HEK293 (cell line): ENCODE data around the gene DNAJC11.

Source experiments
- CTCF ChIA-PET: fragments of 350-600 bp; formaldehyde crosslinking; extraction: SDS; loops from one replicate; lab custom pipeline; 2021; ENCODE audit warnings: antibody characterized with exemption; lab: Yijun Ruan, JAX
- POLR2A ChIA-PET: fragments of 300-600 bp; formaldehyde crosslinking; extraction: SDS; loops from one replicate; lab custom pipeline; 2020; ENCODE audit warnings: antibody characterized with exemption, inconsistent platforms; lab: Yijun Ruan, JAX
- H3K27ac ChIP-seq: fragments of 200-500 bp; sonication (Bioruptor generic); 2 replicates; pipeline ENCODE4 v1.5.1; 2014; ENCODE audit warnings: low read depth, low read length, control low read depth, inconsistent platforms; ENCODE audit errors: extremely low read depth
- H3K36me3 ChIP-seq, 2 experiments: fragments of 200-500 bp in 1 of 2; sonication (Bioruptor generic) in 1 of 2; 1 replicate in 1 of 2; 2 replicates in 1 of 2; pipeline ENCODE4 v1.5.1; 2014 to 2017; ENCODE audit warnings: inconsistent platforms in 2 of 2, low read length in 2 of 2; ENCODE audit not compliant: control insufficient read depth in 2 of 2, insufficient read depth in 1 of 2
- H3K4me1 ChIP-seq: fragments of 200-500 bp; sonication (Bioruptor generic); 2 replicates; pipeline ENCODE4 v1.5.1; 2014; ENCODE audit warnings: mild to moderate bottlenecking, low read length, inconsistent platforms; ENCODE audit not compliant: control insufficient read depth, insufficient read depth
- H3K4me3 ChIP-seq: 2 replicates; pipeline ENCODE4 v1.5.1; 2011; ENCODE audit warnings: low read depth, mild to moderate bottlenecking, control low read depth, low read length, moderate library complexity
- H3K9me3 ChIP-seq: fragments of 200-500 bp; sonication (Bioruptor generic); 2 replicates; pipeline ENCODE4 v1.5.1; 2014; ENCODE audit warnings: low read depth, low read length, inconsistent platforms; ENCODE audit not compliant: control insufficient read depth, insufficient read depth
- GLI2 ChIP-seq: fragments of 450-650 bp; formaldehyde crosslinking; IDR thresholded peaks from 2 replicates; pipeline ENCODE4; 2017; ENCODE audit warnings: missing biosample characterization, missing genetic modification characterization, low read depth, borderline replicate concordance
- HOXC10 ChIP-seq: sonication (generic); formaldehyde crosslinking; IDR thresholded peaks from 2 replicates; pipeline ENCODE4 v1.8.1; 2023; ENCODE audit warnings: mild to moderate bottlenecking, missing genetic modification reagents
- ZBTB1 ChIP-seq: fragments of 450-650 bp; formaldehyde crosslinking; IDR thresholded peaks from 2 replicates; pipeline ENCODE4 v1.5.1; 2016; ENCODE audit warnings: missing biosample characterization, missing genetic modification characterization
- ZNF121 ChIP-seq: fragments of 450-650 bp; formaldehyde crosslinking; IDR thresholded peaks from 2 replicates; pipeline ENCODE4 v1.5.1; 2016; ENCODE audit warnings: missing biosample characterization, missing genetic modification characterization
- ZNF223 ChIP-seq: fragments of 450-650 bp; formaldehyde crosslinking; IDR thresholded peaks from 2 replicates; pipeline ENCODE4 v1.5.1; 2016; ENCODE audit warnings: missing biosample characterization, missing genetic modification characterization
- ZNF555 ChIP-seq: fragments of 450-650 bp; formaldehyde crosslinking; conservative IDR thresholded peaks from 2 replicates; pipeline ENCODE4 v1.5.1; 2017; ENCODE audit warnings: missing biosample characterization, mild to moderate bottlenecking, missing genetic modification characterization, inconsistent platforms
- ZNF610 ChIP-seq: fragments of 450-650 bp; formaldehyde crosslinking; IDR thresholded peaks from 2 replicates; pipeline ENCODE4 v1.5.1; 2016; ENCODE audit warnings: missing biosample characterization, missing genetic modification characterization, borderline replicate concordance
- ZNF792 ChIP-seq: fragments of 450-650 bp; formaldehyde crosslinking; IDR thresholded peaks from 2 replicates; pipeline ENCODE4 v1.5.1; 2016; ENCODE audit warnings: missing biosample characterization, missing genetic modification characterization
- ZNF843 ChIP-seq: fragments of 450-650 bp; formaldehyde crosslinking; IDR thresholded peaks from 2 replicates; pipeline ENCODE4 v1.5.1; 2016; ENCODE audit warnings: missing biosample characterization, missing genetic modification characterization
- ZSCAN30 ChIP-seq: fragments of 450-650 bp; IDR thresholded peaks from 2 replicates; pipeline ENCODE4 v1.5.1; 2018; ENCODE audit warnings: missing biosample characterization, mild to moderate bottlenecking, missing genetic modification characterization, moderate library complexity
- TF ChIP-seq, protein P1 (sequence below): fragments of 450-650 bp; formaldehyde crosslinking; IDR thresholded peaks from 2 replicates; pipeline ENCODE4 v1.5.1; 2016; ENCODE audit warnings: missing biosample characterization, missing genetic modification characterization
- TF ChIP-seq, protein P2 (sequence below): fragments of 450-650 bp; formaldehyde crosslinking; conservative IDR thresholded peaks from 2 replicates; pipeline ENCODE4 v1.5.1; 2016; ENCODE audit warnings: low read depth, missing biosample characterization, missing genetic modification characterization
- TF ChIP-seq, protein P3 (sequence below): fragments of 450-650 bp; formaldehyde crosslinking; IDR thresholded peaks from 2 replicates; pipeline ENCODE4 v1.5.1; 2016; ENCODE audit warnings: missing biosample characterization, missing genetic modification characterization
- TF ChIP-seq, protein P4 (sequence below): fragments of 450-650 bp; formaldehyde crosslinking; IDR thresholded peaks from 2 replicates; pipeline ENCODE4 v1.5.1; 2016; ENCODE audit warnings: missing biosample characterization, missing genetic modification characterization
- TF ChIP-seq, protein P5 (sequence below): fragments of 450-650 bp; formaldehyde crosslinking; IDR thresholded peaks from 2 replicates; pipeline ENCODE4 v1.5.1; 2016; ENCODE audit warnings: missing biosample characterization, missing genetic modification characterization, borderline replicate concordance

Gene DNAJC11

DNA sequence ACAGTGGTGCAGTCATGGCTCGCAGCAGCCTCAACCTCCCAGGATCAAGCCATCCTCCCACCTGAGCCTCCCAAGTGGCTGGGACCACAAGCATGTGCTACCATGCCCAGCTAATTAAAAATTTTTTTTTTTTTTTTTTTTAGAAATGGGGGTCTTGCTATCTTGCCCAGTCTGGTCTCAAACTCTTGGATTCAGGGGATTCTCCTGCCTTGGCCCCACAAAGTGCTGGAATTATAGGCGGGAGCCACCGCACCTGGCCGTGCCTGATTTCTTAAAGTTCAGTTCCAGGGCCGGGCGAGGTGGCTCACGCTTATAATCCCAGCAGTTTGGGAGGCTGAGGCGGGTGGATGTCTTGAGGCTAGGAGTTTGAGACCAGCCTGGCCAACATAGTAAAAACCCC lies 70.6 kb downstream of the DNAJC11 start:
- POLR2A ChIA-PET: interaction anchor here (0.7 kb wide), 1 partner anchor 606 kb away, joined by 5 read pairs; no protein-coding TSS in a partner anchor
- Histone ChIP-seq H3K9me3 (no peaks in the 10 kb centered on the region), H3K4me3 (no peak overlapping the region), H3K4me1 (no peaks in the 10 kb centered on the region), H3K27ac (no peak overlapping the region), H3K36me3 (peaks cover 28 to 96% of the 10 kb centered on the region in 2 experiments; a peak in 2 of 3 replicates)
- CTCF ChIA-PET: no interaction called here
- TF ChIP-seq ZNF121 (tag by site-specific recombination): peak; percentile 90
- TF ChIP-seq, protein P1, sequence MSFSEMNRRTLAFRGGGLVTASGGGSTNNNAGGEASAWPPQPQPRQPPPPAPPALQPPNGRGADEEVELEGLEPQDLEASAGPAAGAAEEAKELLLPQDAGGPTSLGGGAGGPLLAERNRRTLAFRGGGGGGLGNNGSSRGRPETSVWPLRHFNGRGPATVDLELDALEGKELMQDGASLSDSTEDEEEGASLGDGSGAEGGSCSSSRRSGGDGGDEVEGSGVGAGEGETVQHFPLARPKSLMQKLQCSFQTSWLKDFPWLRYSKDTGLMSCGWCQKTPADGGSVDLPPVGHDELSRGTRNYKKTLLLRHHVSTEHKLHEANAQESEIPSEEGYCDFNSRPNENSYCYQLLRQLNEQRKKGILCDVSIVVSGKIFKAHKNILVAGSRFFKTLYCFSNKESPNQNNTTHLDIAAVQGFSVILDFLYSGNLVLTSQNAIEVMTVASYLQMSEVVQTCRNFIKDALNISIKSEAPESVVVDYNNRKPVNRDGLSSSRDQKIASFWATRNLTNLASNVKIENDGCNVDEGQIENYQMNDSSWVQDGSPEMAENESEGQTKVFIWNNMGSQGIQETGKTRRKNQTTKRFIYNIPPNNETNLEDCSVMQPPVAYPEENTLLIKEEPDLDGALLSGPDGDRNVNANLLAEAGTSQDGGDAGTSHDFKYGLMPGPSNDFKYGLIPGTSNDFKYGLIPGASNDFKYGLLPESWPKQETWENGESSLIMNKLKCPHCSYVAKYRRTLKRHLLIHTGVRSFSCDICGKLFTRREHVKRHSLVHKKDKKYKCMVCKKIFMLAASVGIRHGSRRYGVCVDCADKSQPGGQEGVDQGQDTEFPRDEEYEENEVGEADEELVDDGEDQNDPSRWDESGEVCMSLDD: no peak
- no peak for TF ChIP-seq GLI2 (tag by site-specific recombination)
- no peak for TF ChIP-seq ZNF610 (tag by site-specific recombination)
- TF ChIP-seq ZNF555 (tag by site-specific recombination): no peak
- no peak for TF ChIP-seq ZNF843
- TF ChIP-seq ZSCAN30: no peak

DNA sequence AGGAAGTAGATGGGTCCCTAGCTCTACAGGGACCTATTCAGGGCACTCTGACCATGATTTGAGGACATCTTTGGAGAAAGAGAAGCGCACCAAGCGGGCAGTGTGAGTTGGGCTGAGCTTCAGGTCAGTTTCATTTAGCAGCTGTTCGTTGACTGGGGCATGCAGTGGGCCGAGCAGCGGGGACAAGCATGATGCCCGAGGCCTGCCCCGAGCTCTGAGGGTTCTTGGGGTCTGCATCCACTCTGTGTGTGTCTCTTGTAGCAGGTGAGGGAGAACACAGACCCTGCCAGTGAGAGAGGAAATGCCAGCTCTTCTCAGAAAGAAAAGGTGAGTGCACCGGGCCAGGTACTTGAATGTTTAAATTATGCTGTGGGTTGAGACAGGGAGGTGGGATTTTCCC lies 71.6 kb downstream of the DNAJC11 start:
- no peaks in the 10 kb centered on the region for H3K9me3 ChIP-seq
- POLR2A ChIA-PET: no interaction called here
- H3K27ac ChIP-seq: no peak overlapping the region
- TF ChIP-seq, protein P2, sequence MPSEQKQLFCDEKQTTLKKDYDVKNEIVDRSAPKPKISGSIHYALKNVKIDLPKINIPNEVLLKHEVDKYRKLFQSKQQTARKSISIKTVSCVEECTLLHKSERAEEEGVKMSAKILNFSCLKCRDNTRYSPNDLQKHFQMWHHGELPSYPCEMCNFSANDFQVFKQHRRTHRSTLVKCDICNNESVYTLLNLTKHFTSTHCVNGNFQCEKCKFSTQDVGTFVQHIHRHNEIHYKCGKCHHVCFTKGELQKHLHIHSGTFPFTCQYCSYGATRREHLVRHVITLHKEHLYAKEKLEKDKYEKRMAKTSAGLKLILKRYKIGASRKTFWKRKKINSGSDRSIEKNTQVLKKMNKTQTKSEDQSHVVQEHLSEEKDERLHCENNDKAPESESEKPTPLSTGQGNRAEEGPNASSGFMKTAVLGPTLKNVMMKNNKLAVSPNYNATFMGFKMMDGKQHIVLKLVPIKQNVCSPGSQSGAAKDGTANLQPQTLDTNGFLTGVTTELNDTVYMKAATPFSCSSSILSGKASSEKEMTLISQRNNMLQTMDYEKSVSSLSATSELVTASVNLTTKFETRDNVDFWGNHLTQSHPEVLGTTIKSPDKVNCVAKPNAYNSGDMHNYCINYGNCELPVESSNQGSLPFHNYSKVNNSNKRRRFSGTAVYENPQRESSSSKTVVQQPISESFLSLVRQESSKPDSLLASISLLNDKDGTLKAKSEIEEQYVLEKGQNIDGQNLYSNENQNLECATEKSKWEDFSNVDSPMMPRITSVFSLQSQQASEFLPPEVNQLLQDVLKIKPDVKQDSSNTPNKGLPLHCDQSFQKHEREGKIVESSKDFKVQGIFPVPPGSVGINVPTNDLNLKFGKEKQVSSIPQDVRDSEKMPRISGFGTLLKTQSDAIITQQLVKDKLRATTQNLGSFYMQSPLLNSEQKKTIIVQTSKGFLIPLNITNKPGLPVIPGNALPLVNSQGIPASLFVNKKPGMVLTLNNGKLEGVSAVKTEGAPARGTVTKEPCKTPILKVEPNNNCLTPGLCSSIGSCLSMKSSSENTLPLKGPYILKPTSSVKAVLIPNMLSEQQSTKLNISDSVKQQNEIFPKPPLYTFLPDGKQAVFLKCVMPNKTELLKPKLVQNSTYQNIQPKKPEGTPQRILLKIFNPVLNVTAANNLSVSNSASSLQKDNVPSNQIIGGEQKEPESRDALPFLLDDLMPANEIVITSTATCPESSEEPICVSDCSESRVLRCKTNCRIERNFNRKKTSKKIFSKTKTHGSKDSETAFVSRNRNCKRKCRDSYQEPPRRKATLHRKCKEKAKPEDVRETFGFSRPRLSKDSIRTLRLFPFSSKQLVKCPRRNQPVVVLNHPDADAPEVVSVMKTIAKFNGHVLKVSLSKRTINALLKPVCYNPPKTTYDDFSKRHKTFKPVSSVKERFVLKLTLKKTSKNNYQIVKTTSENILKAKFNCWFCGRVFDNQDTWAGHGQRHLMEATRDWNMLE (tag by site-specific recombination): no peak
- TF ChIP-seq, protein P3, sequence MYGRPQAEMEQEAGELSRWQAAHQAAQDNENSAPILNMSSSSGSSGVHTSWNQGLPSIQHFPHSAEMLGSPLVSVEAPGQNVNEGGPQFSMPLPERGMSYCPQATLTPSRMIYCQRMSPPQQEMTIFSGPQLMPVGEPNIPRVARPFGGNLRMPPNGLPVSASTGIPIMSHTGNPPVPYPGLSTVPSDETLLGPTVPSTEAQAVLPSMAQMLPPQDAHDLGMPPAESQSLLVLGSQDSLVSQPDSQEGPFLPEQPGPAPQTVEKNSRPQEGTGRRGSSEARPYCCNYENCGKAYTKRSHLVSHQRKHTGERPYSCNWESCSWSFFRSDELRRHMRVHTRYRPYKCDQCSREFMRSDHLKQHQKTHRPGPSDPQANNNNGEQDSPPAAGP (tag by site-specific recombination): no peak
- no peak for TF ChIP-seq ZNF792 (tag by site-specific recombination)
- no peak for TF ChIP-seq ZNF223
- TF ChIP-seq, protein P4, sequence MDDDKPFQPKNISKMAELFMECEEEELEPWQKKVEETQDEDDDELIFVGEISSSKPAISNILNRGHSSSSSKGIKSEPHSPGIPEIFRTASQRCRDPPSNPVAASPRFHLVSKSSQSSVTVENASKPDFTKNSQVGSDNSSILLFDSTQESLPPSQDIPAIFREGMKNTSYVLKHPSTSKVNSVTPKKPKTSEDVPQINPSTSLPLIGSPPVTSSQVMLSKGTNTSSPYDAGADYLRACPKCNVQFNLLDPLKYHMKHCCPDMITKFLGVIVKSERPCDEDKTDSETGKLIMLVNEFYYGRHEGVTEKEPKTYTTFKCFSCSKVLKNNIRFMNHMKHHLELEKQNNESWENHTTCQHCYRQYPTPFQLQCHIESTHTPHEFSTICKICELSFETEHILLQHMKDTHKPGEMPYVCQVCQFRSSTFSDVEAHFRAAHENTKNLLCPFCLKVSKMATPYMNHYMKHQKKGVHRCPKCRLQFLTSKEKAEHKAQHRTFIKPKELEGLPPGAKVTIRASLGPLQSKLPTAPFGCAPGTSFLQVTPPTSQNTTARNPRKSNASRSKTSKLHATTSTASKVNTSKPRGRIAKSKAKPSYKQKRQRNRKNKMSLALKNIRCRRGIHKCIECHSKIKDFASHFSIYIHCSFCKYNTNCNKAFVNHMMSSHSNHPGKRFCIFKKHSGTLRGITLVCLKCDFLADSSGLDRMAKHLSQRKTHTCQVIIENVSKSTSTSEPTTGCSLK (tag by site-specific recombination): no peak
- no peak for TF ChIP-seq HOXC10 (CRISPR knock-in tag)
- TF ChIP-seq, protein P5, sequence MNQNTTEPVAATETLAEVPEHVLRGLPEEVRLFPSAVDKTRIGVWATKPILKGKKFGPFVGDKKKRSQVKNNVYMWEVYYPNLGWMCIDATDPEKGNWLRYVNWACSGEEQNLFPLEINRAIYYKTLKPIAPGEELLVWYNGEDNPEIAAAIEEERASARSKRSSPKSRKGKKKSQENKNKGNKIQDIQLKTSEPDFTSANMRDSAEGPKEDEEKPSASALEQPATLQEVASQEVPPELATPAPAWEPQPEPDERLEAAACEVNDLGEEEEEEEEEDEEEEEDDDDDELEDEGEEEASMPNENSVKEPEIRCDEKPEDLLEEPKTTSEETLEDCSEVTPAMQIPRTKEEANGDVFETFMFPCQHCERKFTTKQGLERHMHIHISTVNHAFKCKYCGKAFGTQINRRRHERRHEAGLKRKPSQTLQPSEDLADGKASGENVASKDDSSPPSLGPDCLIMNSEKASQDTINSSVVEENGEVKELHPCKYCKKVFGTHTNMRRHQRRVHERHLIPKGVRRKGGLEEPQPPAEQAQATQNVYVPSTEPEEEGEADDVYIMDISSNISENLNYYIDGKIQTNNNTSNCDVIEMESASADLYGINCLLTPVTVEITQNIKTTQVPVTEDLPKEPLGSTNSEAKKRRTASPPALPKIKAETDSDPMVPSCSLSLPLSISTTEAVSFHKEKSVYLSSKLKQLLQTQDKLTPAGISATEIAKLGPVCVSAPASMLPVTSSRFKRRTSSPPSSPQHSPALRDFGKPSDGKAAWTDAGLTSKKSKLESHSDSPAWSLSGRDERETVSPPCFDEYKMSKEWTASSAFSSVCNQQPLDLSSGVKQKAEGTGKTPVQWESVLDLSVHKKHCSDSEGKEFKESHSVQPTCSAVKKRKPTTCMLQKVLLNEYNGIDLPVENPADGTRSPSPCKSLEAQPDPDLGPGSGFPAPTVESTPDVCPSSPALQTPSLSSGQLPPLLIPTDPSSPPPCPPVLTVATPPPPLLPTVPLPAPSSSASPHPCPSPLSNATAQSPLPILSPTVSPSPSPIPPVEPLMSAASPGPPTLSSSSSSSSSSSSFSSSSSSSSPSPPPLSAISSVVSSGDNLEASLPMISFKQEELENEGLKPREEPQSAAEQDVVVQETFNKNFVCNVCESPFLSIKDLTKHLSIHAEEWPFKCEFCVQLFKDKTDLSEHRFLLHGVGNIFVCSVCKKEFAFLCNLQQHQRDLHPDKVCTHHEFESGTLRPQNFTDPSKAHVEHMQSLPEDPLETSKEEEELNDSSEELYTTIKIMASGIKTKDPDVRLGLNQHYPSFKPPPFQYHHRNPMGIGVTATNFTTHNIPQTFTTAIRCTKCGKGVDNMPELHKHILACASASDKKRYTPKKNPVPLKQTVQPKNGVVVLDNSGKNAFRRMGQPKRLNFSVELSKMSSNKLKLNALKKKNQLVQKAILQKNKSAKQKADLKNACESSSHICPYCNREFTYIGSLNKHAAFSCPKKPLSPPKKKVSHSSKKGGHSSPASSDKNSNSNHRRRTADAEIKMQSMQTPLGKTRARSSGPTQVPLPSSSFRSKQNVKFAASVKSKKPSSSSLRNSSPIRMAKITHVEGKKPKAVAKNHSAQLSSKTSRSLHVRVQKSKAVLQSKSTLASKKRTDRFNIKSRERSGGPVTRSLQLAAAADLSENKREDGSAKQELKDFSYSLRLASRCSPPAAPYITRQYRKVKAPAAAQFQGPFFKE (tag by site-specific recombination): no peak
- no peak for TF ChIP-seq ZBTB1
- TF ChIP-seq, all 188 proteins: peak for 0
- CTCF ChIA-PET: interaction anchor here (0.6 kb wide), 1 partner anchor 1277 kb away, joined by 3 read pairs; no protein-coding TSS in a partner anchor
- no peaks in the 10 kb centered on the region for H3K4me1 ChIP-seq
- H3K36me3 ChIP-seq: peaks cover 28 to 86% of the 10 kb centered on the region in 2 experiments; a peak in 2 of 3 replicates
- no peak overlapping the region for H3K4me3 ChIP-seq
